NCI-H526 (cell line): ENCODE measurements around the gene RASSF7.

Experiments used
- DNase-seq, 2 experiments: peaks; one replicate each; lab custom pipeline; 2025; lab: John Stamatoyannopoulos, UW

The RASSF7 gene

GRCh38 chr11:551596-551995 lies 9.2 kb upstream of the RASSF7 start:
- DNase-seq: no peak

GRCh38 chr11:553083-553987 lies 7.4 kb upstream of the RASSF7 start:
- DNase-seq: no peak

GRCh38 chr11:553988-554340 lies 6.8 kb upstream of the RASSF7 start:
- no peak for DNase-seq

GRCh38 chr11:554428-555226 lies 6.1 kb upstream of the RASSF7 start:
- DNase-seq: peak; percentile 77 to 97

GRCh38 chr11:555227-555779 lies 5.5 kb upstream of the RASSF7 start:
- DNase-seq: peak in 1 of 2 experiments; percentile 60

GRCh38 chr11:555780-556661 lies 4.7 kb upstream of the RASSF7 start:
- peak in 1 of 2 experiments; percentile 73 for DNase-seq

GRCh38 chr11:556662-557256 lies 4.0 kb upstream of the RASSF7 start:
- DNase-seq: no peak

GRCh38 chr11:557328-558132 lies 3.2 kb upstream of the RASSF7 start:
- no peak for DNase-seq

GRCh38 chr11:558503-558902 lies 2.3 kb upstream of the RASSF7 start:
- DNase-seq: no peak

GRCh38 chr11:559020-559620 lies 1.6 kb upstream of the RASSF7 start:
- DNase-seq: no peak

- no peak for DNase-seq
These were observed 962 bp upstream of the RASSF7 start for GRCh38 chr11:559712-560304.

GRCh38 chr11:561148-562003 lies 606 bp downstream of the RASSF7 start:
- DNase-seq: peak in 1 of 2 experiments; percentile 76

GRCh38 chr11:562046-562645 lies 1.4 kb downstream of the RASSF7 start:
- DNase-seq: no peak

- DNase-seq: no peak
These were observed 2.5 kb downstream of the RASSF7 start for GRCh38 chr11:563066-563811.

GRCh38 chr11:563812-564578 lies 3.2 kb downstream of the RASSF7 start:
- no peak for DNase-seq

GRCh38 chr11:565921-566509 lies 5.2 kb downstream of the RASSF7 start:
- no peak for DNase-seq
